ENCODE results near the gene NR3C1.

NR3C1 gene

GRCh38 chr5:143313298-143313852 is 90.1 kb downstream of the NR3C1 start:
- H3K23ac ChIP-seq (ENCODE audit: low read length in 2 of 2): no peak overlapping the region
- H3K4me3 ChIP-seq (ENCODE audit: insufficient read depth in 1 of 2, low read depth in 1 of 2, low read length in 2 of 2): no peak overlapping the region
- H3K36me3 ChIP-seq (ENCODE audit: control insufficient read depth in 1 of 2, insufficient read depth in 2 of 2, low read depth in 1 of 2, low read length in 2 of 2): peaks cover 3 to 45% of the 10 kb centered on the region in 2 experiments

GRCh38 chr5:143312822-143313221 is 90.7 kb downstream of the NR3C1 start:
- WGBS: 98% methylated on average over 2 of the region's 2 CpGs

More at GRCh38 chr5:143313298-143313852, 90.1 kb downstream of the NR3C1 start:
- Histone ChIP-seq H3K9me3 (ENCODE audit: control insufficient read depth, low read length) (no peaks in the 10 kb centered on the region), H2BK120ac (ENCODE audit: low read depth, low read length) (no peak overlapping the region), H4K91ac (ENCODE audit: low read length) (no peak overlapping the region), H4K8ac (ENCODE audit: low read length) (no peak overlapping the region), H3K4me1 (ENCODE audit: control insufficient read depth, insufficient read depth, low read depth, low read length) (no peaks in the 10 kb centered on the region), H2AK5ac (ENCODE audit: low read length, severe bottlenecking) (no peak overlapping the region), H3K27me3 (ENCODE audit: control insufficient read depth in 1 of 2, insufficient read depth in 1 of 2, low read length in 2 of 2) (no peaks in the 10 kb centered on the region), H3K9ac (ENCODE audit: low read length) (peak overlapping the region; percentile 66), H2AFZ (ENCODE audit: low read depth, low read length) (no peak overlapping the region), H3K18ac (ENCODE audit: low read depth in 1 of 2, low read length in 2 of 2) (no peak overlapping the region), H3K79me1 (replicated peaks; ENCODE audit: low read length, poor library complexity, severe bottlenecking) (peaks cover 16% of the 10 kb centered on the region), H3K4me2 (ENCODE audit: low read length, poor library complexity, severe bottlenecking) (no peak overlapping the region), H2BK5ac (ENCODE audit: low read depth, low read length, poor library complexity, severe bottlenecking) (no peak overlapping the region), H3K14ac (ENCODE audit: low read length in 2 of 2) (no peak overlapping the region), H3K27ac (ENCODE audit: low read length, poor library complexity, severe bottlenecking) (no peak overlapping the region), H3K4ac (ENCODE audit: low read depth in 1 of 2, low read length in 2 of 2) (no peak overlapping the region), H2BK12ac (ENCODE audit: low read length in 2 of 2) (no peak overlapping the region), H2BK15ac (ENCODE audit: low read depth, poor library complexity, severe bottlenecking) (no peak overlapping the region)
- 100% methylated on average over 1 of the region's 1 CpG for WGBS
- peak; percentile 29 for DNase-seq

GRCh38 chr5:143311955-143312354 is 91.5 kb downstream of the NR3C1 start:
- peak overlapping the region; percentile 15 for H3K9ac ChIP-seq (ENCODE audit: low read length)
- 88% methylated on average over 1 of the region's 1 CpG for WGBS
- no peaks in the 10 kb centered on the region for H3K9me3 ChIP-seq (ENCODE audit: control insufficient read depth, low read length)
- no peak overlapping the region for H3K4me3 ChIP-seq (ENCODE audit: insufficient read depth in 1 of 2, low read depth in 1 of 2, low read length in 2 of 2)
- peaks cover 14% of the 10 kb centered on the region for H3K79me1 ChIP-seq (replicated peaks; ENCODE audit: low read length, poor library complexity, severe bottlenecking)
- no peak overlapping the region for H3K23ac ChIP-seq (ENCODE audit: low read length in 2 of 2)
- H2BK15ac ChIP-seq (ENCODE audit: low read depth, poor library complexity, severe bottlenecking): no peak overlapping the region
- no peak overlapping the region for H2BK120ac ChIP-seq (ENCODE audit: low read depth, low read length)
- H4K8ac ChIP-seq (ENCODE audit: low read length): no peak overlapping the region
- H3K4me2 ChIP-seq (ENCODE audit: low read length, poor library complexity, severe bottlenecking): no peak overlapping the region
- no peak overlapping the region for H2BK5ac ChIP-seq (ENCODE audit: low read depth, low read length, poor library complexity, severe bottlenecking)
- H3K4me1 ChIP-seq (ENCODE audit: control insufficient read depth, insufficient read depth, low read depth, low read length): peaks cover 3% of the 10 kb centered on the region
- H3K4ac ChIP-seq (ENCODE audit: low read depth in 1 of 2, low read length in 2 of 2): no peak overlapping the region
- H2AK5ac ChIP-seq (ENCODE audit: low read length, severe bottlenecking): no peak overlapping the region
- no peak overlapping the region for H4K91ac ChIP-seq (ENCODE audit: low read length)
- H3K14ac ChIP-seq (ENCODE audit: low read length in 2 of 2): no peak overlapping the region
- no peaks in the 10 kb centered on the region for H3K27me3 ChIP-seq (ENCODE audit: control insufficient read depth in 1 of 2, insufficient read depth in 1 of 2, low read length in 2 of 2)
- no peak overlapping the region for H2AFZ ChIP-seq (ENCODE audit: low read depth, low read length)
- peaks cover 7 to 59% of the 10 kb centered on the region in 2 experiments for H3K36me3 ChIP-seq (ENCODE audit: control insufficient read depth in 1 of 2, insufficient read depth in 2 of 2, low read depth in 1 of 2, low read length in 2 of 2)
- H3K18ac ChIP-seq (ENCODE audit: low read depth in 1 of 2, low read length in 2 of 2): no peak overlapping the region
- peak; percentile 36 for DNase-seq
- H2BK12ac ChIP-seq (ENCODE audit: low read length in 2 of 2): no peak overlapping the region
- H3K27ac ChIP-seq (ENCODE audit: low read length, poor library complexity, severe bottlenecking): no peak overlapping the region

More at GRCh38 chr5:143312822-143313221, 90.7 kb downstream of the NR3C1 start:
- Histone ChIP-seq H2AFZ (ENCODE audit: low read depth, low read length) (no peak overlapping the region), H2BK12ac (ENCODE audit: low read length in 2 of 2) (no peak overlapping the region), H4K91ac (ENCODE audit: low read length) (no peak overlapping the region), H3K14ac (ENCODE audit: low read length in 2 of 2) (no peak overlapping the region), H3K79me1 (replicated peaks; ENCODE audit: low read length, poor library complexity, severe bottlenecking) (peaks cover 19% of the 10 kb centered on the region), H3K18ac (ENCODE audit: low read depth in 1 of 2, low read length in 2 of 2) (no peak overlapping the region), H2AK5ac (ENCODE audit: low read length, severe bottlenecking) (no peak overlapping the region), H3K4ac (ENCODE audit: low read depth in 1 of 2, low read length in 2 of 2) (no peak overlapping the region), H3K4me1 (ENCODE audit: control insufficient read depth, insufficient read depth, low read depth, low read length) (peaks cover 3% of the 10 kb centered on the region), H2BK5ac (ENCODE audit: low read depth, low read length, poor library complexity, severe bottlenecking) (no peak overlapping the region), H3K27me3 (ENCODE audit: control insufficient read depth in 1 of 2, insufficient read depth in 1 of 2, low read length in 2 of 2) (no peaks in the 10 kb centered on the region), H3K36me3 (ENCODE audit: control insufficient read depth in 1 of 2, insufficient read depth in 2 of 2, low read depth in 1 of 2, low read length in 2 of 2) (peaks cover 7 to 51% of the 10 kb centered on the region in 2 experiments), H3K27ac (ENCODE audit: low read length, poor library complexity, severe bottlenecking) (no peak overlapping the region), H2BK120ac (ENCODE audit: low read depth, low read length) (no peak overlapping the region), H3K4me3 (ENCODE audit: insufficient read depth in 1 of 2, low read depth in 1 of 2, low read length in 2 of 2) (no peak overlapping the region), H3K23ac (ENCODE audit: low read length in 2 of 2) (no peak overlapping the region), H3K4me2 (ENCODE audit: low read length, poor library complexity, severe bottlenecking) (no peak overlapping the region), H2BK15ac (ENCODE audit: low read depth, poor library complexity, severe bottlenecking) (no peak overlapping the region), H3K9ac (ENCODE audit: low read length) (peak overlapping the region; percentile 66), H3K9me3 (ENCODE audit: control insufficient read depth, low read length) (no peaks in the 10 kb centered on the region), H4K8ac (ENCODE audit: low read length) (no peak overlapping the region)
- DNase-seq: no peak

GRCh38 chr5:143311428-143311827 is 92.1 kb downstream of the NR3C1 start:
- 4% methylated on average over 4 of the region's 5 CpGs for WGBS

More at GRCh38 chr5:143311428-143311827, 92.1 kb downstream of the NR3C1 start:
- H3K4ac ChIP-seq (ENCODE audit: low read depth in 1 of 2, low read length in 2 of 2): no peak overlapping the region
- no peak overlapping the region for H2AK5ac ChIP-seq (ENCODE audit: low read length, severe bottlenecking)
- no peak overlapping the region for H2BK120ac ChIP-seq (ENCODE audit: low read depth, low read length)
- H3K27ac ChIP-seq (ENCODE audit: low read length, poor library complexity, severe bottlenecking): no peak overlapping the region
- no peak overlapping the region for H2BK12ac ChIP-seq (ENCODE audit: low read length in 2 of 2)
- H3K9me3 ChIP-seq (ENCODE audit: control insufficient read depth, low read length): no peaks in the 10 kb centered on the region
- H3K4me3 ChIP-seq (ENCODE audit: insufficient read depth in 1 of 2, low read depth in 1 of 2, low read length in 2 of 2): no peak overlapping the region
- H2BK5ac ChIP-seq (ENCODE audit: low read depth, low read length, poor library complexity, severe bottlenecking): no peak overlapping the region
- H3K4me1 ChIP-seq (ENCODE audit: control insufficient read depth, insufficient read depth, low read depth, low read length): peaks cover 3% of the 10 kb centered on the region
- peaks cover 12% of the 10 kb centered on the region for H3K79me1 ChIP-seq (replicated peaks; ENCODE audit: low read length, poor library complexity, severe bottlenecking)
- no peak overlapping the region for H2AFZ ChIP-seq (ENCODE audit: low read depth, low read length)
- H3K9ac ChIP-seq (ENCODE audit: low read length): peak overlapping the region; percentile 15
- no peak overlapping the region for H2BK15ac ChIP-seq (ENCODE audit: low read depth, poor library complexity, severe bottlenecking)
- H4K8ac ChIP-seq (ENCODE audit: low read length): no peak overlapping the region
- DNase-seq: peak; percentile 87
- no peaks in the 10 kb centered on the region for H3K27me3 ChIP-seq (ENCODE audit: control insufficient read depth in 1 of 2, insufficient read depth in 1 of 2, low read length in 2 of 2)
- no peak overlapping the region for H3K14ac ChIP-seq (ENCODE audit: low read length in 2 of 2)
- no peak overlapping the region for H4K91ac ChIP-seq (ENCODE audit: low read length)
- peaks cover 7 to 62% of the 10 kb centered on the region in 2 experiments for H3K36me3 ChIP-seq (ENCODE audit: control insufficient read depth in 1 of 2, insufficient read depth in 2 of 2, low read depth in 1 of 2, low read length in 2 of 2)
- no peak overlapping the region for H3K18ac ChIP-seq (ENCODE audit: low read depth in 1 of 2, low read length in 2 of 2)
- H3K4me2 ChIP-seq (ENCODE audit: low read length, poor library complexity, severe bottlenecking): no peak overlapping the region
- H3K23ac ChIP-seq (ENCODE audit: low read length in 2 of 2): no peak overlapping the region

Measured in mesenchymal stem cell (in vitro differentiated cells and primary cell).